GM18519 (cell line): Measurements from ENCODE around the gene HIVEP3.

Source experiments
- ATAC-seq: cut with Tn5 transposase; IDR thresholded peaks from one replicate; pipeline ENCODE4 v1.9.1; 2021; ENCODE audit warnings: mild to moderate bottlenecking, moderate library complexity; ENCODE audit not compliant: unreplicated experiment, low FRiP score

The HIVEP3 gene

GRCh38 chr1:41822866-41823265 is 95.9 kb downstream of the HIVEP3 start:
- ATAC-seq: no peak

GRCh38 chr1:41819843-41820242 is 98.9 kb downstream of the HIVEP3 start:
- ATAC-seq: no peak

- ATAC-seq: no peak
Measured at GRCh38 chr1:41819069-41819468, 99.7 kb downstream of the HIVEP3 start.

DNA sequence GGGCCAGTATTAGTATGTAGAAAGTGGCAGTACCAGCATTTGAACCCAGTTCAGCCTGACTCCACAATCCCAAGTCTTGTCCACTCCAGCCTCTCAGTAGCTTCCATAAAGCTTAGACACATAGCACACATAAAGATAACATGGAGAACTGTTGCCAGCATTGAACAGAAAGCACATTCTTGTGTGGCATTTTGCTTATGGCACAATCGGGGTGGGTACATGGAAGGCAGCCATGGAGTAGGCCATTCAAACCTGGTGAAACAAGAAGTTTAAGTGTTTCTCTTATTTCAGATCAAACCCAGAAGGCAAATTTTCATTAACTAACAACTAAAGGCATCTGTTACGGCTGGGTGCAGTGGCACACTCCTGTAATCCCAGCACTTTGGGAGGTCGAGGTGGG is 102.7 kb downstream of the HIVEP3 start:
- ATAC-seq: no peak

GRCh38 chr1:41813755-41814745 is 104.7 kb downstream of the HIVEP3 start:
- no peak for ATAC-seq

GRCh38 chr1:41813226-41813625 is 105.5 kb downstream of the HIVEP3 start:
- no peak for ATAC-seq

GRCh38 chr1:41812453-41812852 is 106.3 kb downstream of the HIVEP3 start:
- no peak for ATAC-seq

DNA sequence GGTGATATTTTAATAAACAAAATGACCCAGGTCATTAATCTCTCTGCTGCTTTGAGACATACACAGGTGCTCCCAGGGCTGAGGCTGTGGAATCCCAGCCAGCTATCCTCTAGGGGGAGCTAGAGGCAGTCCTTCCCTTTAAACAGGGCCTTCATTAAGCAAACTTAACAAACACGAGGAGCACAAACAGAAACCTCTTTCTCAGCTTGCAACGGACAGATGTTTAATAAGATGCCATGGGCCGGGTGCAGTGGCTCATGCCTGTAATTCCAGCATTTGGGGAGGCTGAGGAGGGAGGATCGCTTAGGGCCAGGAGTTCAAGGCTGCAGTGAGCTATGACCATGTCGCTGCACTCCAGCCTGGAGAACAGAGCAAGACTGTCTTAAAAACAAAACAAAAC is 106.7 kb downstream of the HIVEP3 start:
- no peak for ATAC-seq

GRCh38 chr1:41811051-41811795 is 107.5 kb downstream of the HIVEP3 start:
- ATAC-seq: no peak

GRCh38 chr1:41810446-41810845 is 108.3 kb downstream of the HIVEP3 start:
- ATAC-seq: no peak

DNA sequence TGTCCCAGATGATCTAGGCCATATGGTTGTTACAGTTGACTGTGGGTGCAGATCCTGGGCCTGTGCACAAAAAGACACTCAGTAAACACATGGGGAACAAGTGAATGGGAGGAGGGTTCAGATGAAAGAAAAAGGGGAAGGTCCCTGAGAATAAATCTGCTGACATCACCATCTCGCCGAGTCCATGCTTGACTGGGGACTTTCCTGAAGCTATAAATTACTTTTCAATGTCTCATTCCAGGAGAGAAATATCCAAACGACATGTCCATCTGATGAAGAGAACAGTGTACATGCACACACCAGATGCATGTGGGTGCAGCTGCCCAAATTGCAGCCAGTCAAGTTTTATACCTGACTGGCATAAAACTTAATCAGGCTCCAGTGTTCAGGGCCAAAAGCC is 109.0 kb downstream of the HIVEP3 start:
- no peak for ATAC-seq

DNA sequence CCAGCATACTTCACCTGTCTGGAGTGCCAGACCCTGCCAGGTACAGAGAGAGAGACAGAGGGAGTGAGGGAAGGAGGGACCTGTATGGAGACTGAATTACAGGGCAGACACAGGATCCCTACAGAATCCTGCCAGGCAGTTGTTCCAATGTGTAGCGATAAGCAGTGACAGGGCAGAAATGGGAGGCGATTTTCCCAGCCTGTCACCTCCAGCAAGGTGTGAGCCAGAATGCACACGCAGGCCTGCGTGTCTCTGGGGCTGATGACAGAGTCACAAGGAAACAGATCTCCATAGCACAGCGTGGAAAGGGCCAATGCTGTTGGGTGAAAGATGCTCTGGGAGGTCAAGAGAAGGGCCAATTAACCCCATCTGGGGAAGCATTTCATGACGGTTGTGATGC is 111.3 kb downstream of the HIVEP3 start:
- ATAC-seq: no peak

DNA sequence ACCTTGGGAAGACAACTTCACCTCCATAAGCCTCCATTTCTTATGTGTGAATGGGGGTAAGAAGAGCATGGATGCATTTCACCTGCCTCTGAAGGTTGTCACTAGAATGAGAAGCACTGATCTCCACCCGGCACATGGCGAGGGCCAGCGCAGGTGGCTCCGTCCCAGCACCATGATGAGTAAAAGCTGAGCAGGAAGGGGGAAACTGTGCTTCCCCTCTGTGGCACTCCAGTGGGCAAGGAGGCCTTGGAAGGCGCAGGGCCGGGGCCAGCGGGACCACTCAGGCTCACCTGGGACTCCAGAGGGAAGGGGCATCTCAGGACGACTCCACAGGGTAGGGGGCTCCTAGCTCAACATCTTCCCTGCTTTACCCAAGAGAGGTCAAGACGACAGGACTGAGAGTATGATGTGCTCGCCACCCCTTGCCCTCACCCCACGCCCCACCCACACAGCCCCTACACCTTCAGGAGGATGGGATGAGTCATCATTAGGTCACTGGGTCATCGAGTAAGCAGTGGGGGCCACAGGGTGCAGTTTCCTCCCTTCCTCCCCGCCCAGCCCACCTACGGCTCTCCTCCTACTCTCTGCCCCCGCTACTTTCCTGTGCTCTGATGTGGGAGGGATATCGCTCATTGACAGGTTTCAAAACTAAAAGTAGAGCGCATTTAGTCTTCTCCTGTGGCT is 112.1 kb downstream of the HIVEP3 start:
- no peak for ATAC-seq

DNA sequence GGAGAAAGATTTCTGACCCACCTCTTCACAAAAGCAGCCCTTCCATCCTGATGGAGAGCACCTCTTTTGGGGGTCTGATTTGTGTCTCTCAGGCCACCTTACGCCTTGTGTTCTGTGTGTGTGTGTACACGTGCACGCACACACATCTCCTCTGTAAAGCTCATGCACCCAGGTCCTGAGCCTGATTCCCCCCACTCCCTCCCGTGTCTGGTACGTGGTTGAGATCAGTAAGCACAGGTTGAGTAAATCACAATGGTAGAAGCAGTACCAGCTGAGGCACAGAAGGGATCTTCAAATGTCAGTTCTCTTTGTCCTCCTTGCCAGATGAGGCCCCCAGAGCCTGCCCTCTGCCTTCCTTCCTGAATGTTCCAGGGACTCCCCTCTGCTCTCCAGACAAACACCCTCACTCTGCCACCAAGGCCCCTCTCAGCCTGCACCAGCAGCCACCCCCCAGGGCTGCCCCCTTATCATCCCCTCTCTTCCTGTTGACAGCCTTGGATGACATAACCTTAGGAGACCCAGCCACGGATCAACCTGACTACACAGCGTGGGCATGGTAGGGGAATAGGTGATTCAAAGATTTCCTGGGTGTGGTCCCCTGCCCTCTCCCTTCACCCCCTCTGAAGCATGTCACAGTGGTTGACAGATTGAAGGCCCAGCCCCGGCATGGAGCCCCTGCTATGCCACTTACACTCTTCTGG is 112.8 kb downstream of the HIVEP3 start:
- ATAC-seq: no peak

GRCh38 chr1:41804176-41804575 is 114.5 kb downstream of the HIVEP3 start:
- no peak for ATAC-seq

- no peak for ATAC-seq
Measured at GRCh38 chr1:41803656-41804055, 115.1 kb downstream of the HIVEP3 start.

DNA sequence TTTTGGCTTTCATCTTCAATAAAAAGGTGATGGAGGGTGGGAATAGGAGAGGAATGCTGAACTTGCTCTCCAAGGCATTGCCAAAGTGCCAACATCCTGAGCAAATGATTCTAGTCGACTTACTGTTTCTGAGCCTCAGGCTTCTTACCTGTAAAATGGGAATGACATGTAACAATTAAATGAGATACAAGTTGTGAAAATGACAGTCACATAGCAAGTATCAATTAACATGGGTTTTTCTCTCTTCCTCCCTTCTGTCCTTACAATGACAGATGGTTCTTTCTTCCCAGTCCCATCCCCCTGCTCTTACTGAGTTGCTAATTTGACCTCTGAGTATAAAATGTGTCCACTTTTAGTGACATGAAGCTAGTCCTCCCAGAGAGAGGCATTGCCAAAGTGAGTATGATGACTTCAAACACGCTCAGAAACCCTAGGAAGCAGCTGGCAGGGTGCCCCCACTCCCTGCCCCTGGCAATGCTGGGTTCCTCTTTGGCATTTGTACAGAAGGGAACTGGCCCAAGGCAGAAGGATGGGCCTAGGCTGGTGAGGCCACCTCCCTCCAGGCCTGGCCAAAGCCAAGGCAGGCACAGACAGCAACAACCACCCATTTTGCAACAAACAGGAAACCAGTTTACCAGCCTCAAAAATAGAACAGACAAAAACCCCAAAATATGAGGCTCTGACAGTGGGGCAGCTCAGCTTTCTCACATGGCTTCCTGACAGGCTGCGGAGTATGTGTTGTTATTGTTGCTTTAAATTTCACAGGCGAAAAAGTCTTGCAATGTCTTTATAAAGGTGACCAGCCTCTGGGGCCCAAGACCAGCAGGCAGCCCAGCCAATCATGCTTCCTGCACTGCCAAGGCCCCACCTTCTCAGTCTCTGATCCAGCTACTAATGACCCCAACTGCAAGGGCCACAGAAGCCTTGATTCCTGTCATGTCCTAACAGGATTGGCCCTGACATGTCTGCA is 115.9 kb downstream of the HIVEP3 start:
- ATAC-seq: no peak

GRCh38 chr1:41800311-41800829 is 118.4 kb downstream of the HIVEP3 start:
- peak; percentile 38 for ATAC-seq

GRCh38 chr1:41799723-41800122 is 119.0 kb downstream of the HIVEP3 start:
- ATAC-seq: no peak
